Stimulated activated CD8-positive, alpha-beta memory T cell treated with anti-CD3 and anti-CD28 coated beads, Interleukin-12 subunit alpha, Interleukin-12 subunit beta, amount 100 ng/mL, for 4 hours (primary cell): ENCODE data around the gene DMWD.
"Not testable (repeated sequence)": the region's sequence is repeated elsewhere in the genome, so short reads cannot be mapped to it uniquely, and the experiment has no call there.

Experiments used
- DNase-seq: peaks from one replicate; pipeline ENCODE4 v3.0.0-alpha.2; 2020; ENCODE audit warnings: low read depth

Gene DMWD

GRCh38 chr19:45769821-45770191 is 22.8 kb downstream of the DMWD start:
- DNase-seq: no peak

DNA sequence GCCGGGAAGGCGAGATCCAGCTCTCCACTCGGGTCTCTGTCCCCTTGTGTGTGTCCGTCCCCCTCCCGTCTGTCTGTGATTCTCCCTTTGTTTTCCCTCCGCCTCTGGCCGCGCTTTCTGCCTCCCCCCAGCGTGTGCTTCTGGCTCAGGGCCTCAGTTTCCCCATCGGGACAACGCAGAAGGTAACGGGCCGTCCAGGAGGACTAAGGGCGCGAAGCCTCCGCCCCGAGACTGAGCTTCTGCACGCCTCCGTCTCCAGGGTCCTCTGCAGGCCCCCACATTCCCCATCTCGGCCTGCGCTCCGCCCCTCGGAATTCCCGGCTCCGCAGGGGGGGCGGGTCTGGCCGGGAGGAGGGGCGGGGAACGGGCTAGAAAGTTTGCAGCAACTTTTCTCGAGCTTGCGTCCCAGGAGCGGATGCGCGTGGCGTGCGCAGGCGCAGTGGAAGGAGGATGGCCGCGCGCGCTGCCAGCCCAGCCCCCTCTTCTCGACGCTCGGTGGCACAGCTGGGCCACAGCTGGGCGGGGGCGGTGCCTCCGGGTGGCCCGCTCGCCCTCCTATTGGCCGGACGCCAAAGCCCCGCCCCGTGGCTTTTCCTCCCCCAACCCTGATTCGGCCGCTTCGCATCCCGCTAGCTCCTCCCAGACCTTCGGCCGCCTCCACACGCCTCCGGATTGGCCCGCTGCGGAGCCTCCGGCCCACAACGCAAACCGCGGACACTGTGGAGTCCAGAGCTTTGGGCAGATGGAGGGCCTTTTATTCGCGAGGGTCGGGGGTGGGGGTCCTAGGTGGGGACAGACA is 23.5 kb downstream of the DMWD start, which contains the start of gene SIX5:
Gene SIX5 (minus strand): TSS at position 269 of the 799 bp plus-strand sequence. CDS start 408 bp downstream, outside the sequence.
- DNase-seq: peak; percentile 87

- no peak for DNase-seq
Measured at GRCh38 chr19:45768655-45768983, 24.0 kb downstream of the DMWD start.

- no peak for DNase-seq
Measured at GRCh38 chr19:45767881-45768654, 24.6 kb downstream of the DMWD start.

- DNase-seq: no peak
Measured at GRCh38 chr19:45767410-45767880, 25.2 kb downstream of the DMWD start.

- no peak for DNase-seq
Measured at GRCh38 chr19:45766869-45767346, 25.7 kb downstream of the DMWD start.

DNA sequence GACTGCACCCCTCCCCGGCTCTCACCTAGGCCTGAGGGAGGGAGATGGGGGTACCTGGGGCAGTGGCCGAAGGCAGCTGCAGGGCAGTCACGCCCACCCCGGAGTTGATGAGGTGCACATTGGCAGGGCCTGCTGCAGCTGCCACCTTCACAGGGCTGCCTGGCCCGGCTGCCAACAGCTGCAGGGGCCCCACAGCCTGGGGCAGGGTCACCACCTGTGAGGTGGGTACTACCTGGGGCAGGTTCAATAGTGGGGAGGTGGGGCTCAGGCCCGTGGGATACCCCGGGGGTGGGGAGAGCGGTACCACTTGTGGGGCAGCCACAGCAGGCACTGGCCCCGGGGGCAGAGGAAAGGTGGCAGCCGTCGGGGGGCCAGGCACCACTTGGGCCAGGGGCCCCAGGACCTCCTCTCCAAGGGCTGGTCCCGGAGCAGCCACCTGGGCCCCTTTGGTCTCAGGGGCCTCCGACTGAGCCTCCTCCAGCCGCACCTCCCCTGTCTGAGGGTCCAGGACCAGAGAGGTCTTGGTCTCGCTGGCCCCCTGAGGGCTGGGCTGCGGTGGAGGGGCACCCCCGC is 26.3 kb downstream of the DMWD start:
- DNase-seq: no peak

DNA sequence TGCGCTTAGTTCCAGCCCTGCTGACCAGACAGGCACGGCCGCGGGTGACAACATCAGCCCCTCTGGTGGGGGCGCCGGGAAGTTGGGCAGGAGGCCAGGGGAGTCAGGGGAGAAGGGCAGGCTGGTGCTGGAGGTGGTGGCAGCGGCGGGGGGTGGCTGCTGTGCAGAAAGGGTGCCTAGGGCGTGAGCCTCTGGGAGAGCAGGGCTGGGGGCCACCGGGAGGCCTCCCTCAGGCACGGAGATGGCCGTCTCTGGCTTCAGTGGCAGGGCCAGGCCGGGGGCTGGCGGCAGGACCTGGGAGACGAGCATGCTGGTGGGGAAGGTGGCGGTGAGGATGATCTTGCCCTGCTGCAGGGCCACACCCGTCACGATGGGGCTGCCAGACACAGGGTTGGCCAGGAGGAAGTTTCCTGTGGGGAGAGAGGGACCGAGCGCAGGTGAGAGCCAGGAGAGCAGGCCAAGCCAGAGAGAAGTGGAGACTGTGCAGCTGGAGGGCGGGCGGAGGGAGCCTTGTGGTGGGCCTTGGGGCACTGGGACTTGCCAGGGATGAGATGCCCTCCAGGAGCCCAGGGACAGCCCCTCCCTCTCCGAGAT is 26.8 kb downstream of the DMWD start:
- no peak for DNase-seq

DNA sequence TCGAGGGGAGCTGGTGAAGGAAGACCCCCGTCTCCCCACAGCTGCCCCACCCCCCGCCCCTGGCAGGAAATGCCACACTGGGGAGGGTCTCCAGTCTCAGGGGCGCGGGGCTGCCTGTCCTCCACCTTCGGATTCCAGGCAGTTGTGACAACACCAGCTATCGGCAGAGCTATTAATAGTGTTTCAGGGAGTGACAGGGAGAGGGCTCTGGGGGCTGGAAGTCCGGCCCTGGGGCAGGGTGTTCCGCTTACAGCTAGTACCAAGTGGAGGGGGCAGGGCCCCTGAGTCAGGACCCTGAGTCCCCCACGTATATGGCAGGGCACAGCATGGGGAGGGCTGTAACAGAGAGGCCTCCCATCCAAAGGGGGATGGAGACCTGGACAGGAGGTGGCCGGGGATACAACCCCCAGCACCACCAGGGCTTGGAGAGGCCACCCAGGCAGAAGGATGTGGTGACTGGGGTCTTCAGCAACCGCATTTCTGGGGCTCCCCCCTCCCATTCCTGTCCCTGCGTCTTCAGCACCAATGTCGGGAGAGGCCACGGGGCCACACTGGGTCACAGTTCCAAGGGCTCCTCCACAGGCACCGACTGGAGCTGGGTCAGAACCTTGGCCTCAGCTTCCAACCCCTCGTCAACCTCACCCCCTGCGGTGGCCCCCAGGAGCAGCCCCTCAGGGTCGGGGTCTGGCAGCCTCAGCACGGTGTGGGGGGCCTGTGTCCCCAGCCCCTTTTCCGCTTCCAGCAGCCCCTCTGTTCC is 27.5 kb downstream of the DMWD start:
- no peak for DNase-seq

DNA sequence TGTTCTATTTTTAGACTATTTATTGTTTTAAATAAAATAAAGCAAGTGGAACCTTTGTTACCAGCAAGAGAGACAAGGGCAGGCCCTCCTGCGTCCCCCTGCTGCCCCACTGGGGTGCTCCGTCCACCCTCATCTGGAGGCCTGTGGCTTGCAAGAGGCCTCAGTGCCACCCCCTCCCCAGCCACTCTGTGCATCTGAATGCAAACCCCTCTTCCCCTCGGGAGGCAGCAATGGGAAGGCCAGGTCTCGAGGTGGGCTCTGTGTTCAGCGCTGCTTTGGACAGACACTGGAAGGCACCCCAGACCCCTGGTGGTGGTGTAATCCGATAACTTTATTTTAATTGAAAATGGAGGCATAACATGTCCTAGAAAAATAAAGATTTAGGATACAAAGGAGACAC is 28.2 kb downstream of the DMWD start:
- no peak for DNase-seq

- no peak for DNase-seq
Measured at GRCh38 chr19:45763691-45764294, 28.9 kb downstream of the DMWD start.

DNA sequence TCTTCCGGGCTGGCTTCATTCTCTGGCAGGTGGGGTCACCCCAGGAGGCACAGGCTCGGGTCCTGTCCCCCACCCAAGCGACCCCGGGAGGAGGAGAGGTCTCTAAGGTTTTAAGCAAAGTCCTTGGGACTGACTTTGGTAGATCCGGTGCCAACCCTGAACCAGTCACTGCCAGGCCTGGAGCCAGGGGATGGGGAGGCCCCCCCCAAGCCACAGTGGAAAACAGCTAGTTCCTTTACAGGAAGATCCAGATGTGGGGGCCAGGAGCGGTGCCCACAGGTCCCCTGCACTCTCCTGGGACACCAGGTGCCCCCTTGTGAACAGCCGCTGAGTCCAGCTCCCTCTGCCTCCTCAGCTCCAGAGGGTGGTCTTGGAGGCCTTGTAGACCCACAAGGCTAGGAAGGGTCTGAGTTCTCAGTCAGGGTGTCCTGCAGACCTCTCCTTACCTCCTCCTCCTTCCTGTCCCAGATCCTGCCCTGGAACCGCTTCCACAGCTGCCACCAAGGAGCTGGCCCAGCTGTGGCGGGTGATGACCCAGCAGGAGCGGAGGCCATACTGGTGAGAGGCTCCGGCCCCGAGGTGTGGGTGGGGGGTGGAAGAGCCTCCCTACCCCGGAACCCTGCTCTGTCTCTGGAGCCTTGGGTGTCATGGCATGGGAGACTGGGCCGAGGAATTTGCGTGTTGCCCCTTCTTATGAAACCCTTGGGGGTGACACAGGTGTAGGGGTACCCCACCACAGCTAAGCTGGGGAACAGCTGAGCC is 29.6 kb downstream of the DMWD start:
- no peak for DNase-seq

DNA sequence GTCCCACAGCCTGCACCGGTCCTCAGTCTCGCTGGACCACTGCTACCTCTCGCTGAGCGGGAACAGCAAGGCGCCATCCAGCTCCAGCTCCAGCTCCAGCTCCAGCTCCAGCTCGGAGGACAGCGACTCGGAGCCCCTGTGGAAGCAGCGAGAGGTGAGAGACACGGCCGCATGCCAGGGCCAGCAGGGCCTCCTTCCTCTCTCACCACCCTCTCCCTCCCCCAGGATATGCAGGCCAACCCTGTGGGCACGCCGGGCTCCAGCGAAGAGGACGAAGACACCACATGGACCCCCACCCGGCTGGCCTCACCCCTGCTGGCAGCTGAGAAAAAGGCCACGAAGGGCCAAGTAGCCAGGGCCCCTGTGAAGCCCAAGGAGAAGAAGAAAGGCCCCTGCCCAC is 30.9 kb downstream of the DMWD start:
- no peak for DNase-seq

- DNase-seq: no peak
Measured at GRCh38 chr19:45758921-45759320, 33.7 kb downstream of the DMWD start.

DNA sequence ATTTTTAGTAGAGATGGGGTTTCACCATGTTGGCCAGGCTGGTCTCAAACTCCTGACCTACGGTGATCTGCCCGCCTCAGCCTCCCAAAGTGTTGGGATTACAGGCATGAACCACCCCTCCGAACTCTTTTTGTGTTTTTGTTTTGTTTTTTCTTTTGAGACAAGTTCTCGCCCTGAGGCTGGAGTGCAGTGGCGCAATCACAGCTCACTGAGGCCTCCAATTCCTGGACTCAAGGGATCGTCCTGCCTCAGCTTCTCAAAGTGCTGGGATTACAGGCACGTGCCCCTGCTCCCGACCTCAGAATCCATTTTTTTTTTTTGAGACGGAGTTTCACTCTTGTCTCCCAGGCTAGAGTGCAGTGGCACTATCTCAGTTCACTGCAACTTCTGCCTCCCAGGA is 35.0 kb downstream of the DMWD start:
- no peak for DNase-seq

DNA sequence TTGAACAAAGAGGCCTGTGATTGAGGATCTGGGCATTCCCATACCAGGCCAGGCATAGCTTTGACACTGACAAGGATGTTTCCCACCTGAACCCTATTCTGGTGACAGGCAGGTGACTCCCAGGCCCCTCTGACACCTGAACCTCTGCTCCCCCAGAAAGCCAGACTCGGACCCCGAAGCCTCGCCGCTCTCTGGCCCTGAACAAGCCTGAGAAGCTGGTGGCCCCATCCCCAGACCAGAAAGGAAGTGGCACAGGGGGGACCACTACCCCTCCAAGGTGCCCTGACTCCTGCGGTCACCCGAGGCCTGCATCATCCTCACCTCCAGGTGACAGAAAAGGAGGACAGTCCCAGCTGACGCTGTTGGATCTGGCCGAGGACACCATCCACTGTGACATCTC is 38.3 kb downstream of the DMWD start:
- DNase-seq: no peak

DNA sequence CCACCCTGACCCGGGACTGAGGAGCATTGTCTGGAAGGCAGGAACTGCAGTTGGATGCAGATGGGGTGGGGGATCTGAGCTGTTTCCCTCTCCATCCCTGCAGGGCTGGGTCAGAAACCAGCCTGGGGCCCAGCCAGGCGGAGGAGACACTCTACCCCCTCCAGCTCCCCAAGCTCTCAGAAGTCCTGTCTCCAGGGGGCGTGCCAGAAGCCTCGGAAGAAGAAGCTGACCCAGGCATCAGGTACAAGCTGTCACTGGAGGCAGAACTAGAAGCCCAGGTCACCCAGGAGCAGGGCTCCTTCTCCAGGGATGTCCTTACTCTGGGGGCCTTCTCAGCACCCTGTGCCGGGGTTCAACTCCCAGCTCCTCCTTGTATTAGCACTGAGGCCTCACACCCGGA is 39.1 kb downstream of the DMWD start:
- no peak for DNase-seq

DNA sequence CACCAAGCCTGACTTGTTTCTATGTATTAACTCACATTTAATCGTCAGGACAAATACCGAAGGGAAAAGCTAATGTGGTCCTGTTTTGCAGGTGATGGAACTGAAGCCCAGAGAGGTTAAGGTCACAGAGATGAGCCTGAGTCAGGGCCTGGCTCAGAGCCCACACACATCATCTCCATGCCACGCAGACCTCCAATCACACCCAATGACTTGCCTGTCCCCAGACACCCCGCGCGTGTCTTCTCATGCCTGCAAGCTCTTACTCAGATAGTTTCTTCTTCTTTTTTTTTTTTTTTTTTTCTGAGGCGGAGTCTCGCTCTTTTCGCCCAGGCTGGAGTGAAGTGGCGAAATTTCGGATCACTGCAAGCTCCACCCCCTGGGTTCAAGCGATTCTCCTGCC is 40.0 kb downstream of the DMWD start:
- DNase-seq: no peak

DNA sequence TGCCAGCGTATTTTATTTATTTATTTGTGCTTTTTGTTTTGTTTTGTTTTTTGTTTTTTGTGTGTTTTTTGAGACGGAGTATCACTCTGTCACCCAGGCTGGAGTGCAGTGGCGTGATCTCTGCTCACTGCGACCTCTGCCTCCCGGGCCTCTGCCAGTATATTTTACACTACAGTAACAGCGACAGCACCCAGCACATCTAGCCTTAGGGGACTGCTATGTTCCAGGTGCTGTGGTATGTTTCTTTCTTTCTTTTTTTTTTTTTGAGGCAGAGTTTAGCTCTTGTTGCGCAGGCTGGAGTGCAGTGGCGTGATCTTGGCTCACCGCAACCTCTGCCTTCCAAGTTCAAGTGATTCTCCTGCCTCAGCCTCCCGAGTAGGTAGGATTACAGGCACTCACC is 41.2 kb downstream of the DMWD start:
- not testable (repeated sequence) for DNase-seq

GRCh38 chr19:45747513-45747912 is 45.1 kb downstream of the DMWD start:
- no peak for DNase-seq

- no peak for DNase-seq
Measured at GRCh38 chr19:45746866-45747265, 45.8 kb downstream of the DMWD start.
